Fibroblast of lung (primary cell): ENCODE results near the gene GPR37L1. TPM values are rescaled to one million over a fixed set of nuclear protein-coding genes. Genes with fewer than 3 reads are reported as not detected.
"Not testable (repeated sequence)": the region's sequence is repeated elsewhere in the genome, so short reads cannot be mapped to it uniquely, and the experiment has no call there.

Experiments used
- DNase-seq, 2 donors: peaks; one replicate each; pipeline versions ENCODE4 v3.0.0 to v3.0.0-alpha.2; 2010; ENCODE audit warnings: low read depth in 2 of 2
- H2AFZ ChIP-seq: 2 replicates; pipeline ENCODE4 v1.5.1; 2012; ENCODE audit warnings: low read length, control low read depth, inconsistent platforms
- H3K27ac ChIP-seq: 2 replicates; pipeline ENCODE4 v1.5.1; 2011; ENCODE audit warnings: low read length, control low read depth; ENCODE audit not compliant: insufficient read depth
- H3K27me3 ChIP-seq: 2 replicates; pipeline ENCODE4 v1.5.1; 2011; ENCODE audit warnings: mild to moderate bottlenecking, low read length; ENCODE audit not compliant: control insufficient read depth, insufficient read depth
- H3K36me3 ChIP-seq: 2 replicates; pipeline ENCODE4 v1.5.1; 2011; ENCODE audit warnings: low read length; ENCODE audit not compliant: control insufficient read depth, insufficient read depth
- H3K4me1 ChIP-seq: 2 replicates; pipeline ENCODE4 v1.5.1; 2011; ENCODE audit warnings: low read length; ENCODE audit not compliant: control insufficient read depth, insufficient read depth; ENCODE audit errors: extremely low read depth
- H3K4me2 ChIP-seq: 2 replicates; pipeline ENCODE4 v1.5.1; 2011; ENCODE audit warnings: low read length, control low read depth; ENCODE audit not compliant: insufficient read depth; ENCODE audit errors: extremely low read depth
- H3K4me3 ChIP-seq, 4 experiments: fragments of 200-600 bp in 1 of 4; sonication (generic) in 1 of 4; replicated peaks in 1 of 4; 2 replicates each; pipeline ENCODE4 v1.5.1; 2011 to 2016; ENCODE audit warnings: low read length in 4 of 4, low read depth in 3 of 4, mild to moderate bottlenecking in 3 of 4, control low read depth in 2 of 4, inconsistent platforms in 1 of 4, mixed read lengths in 1 of 4; ENCODE audit not compliant: insufficient read depth in 1 of 4; ENCODE audit errors: control extremely low read depth in 1 of 4
- H3K79me2 ChIP-seq: 2 replicates; pipeline ENCODE4 v1.5.1; 2012; ENCODE audit warnings: mild to moderate bottlenecking, low read length, inconsistent platforms; ENCODE audit not compliant: control insufficient read depth, insufficient read depth
- H3K9ac ChIP-seq: 2 replicates; pipeline ENCODE4 v1.5.1; 2011; ENCODE audit warnings: mild to moderate bottlenecking, low read length, control low read depth; ENCODE audit not compliant: insufficient read depth
- H3K9me3 ChIP-seq: 2 replicates; pipeline ENCODE4 v1.5.1; 2012; ENCODE audit warnings: low read depth, low read length; ENCODE audit not compliant: control insufficient read depth, insufficient read depth
- H4K20me1 ChIP-seq: 2 replicates; pipeline ENCODE4 v1.5.1; 2011; ENCODE audit warnings: low read length; ENCODE audit not compliant: control insufficient read depth, insufficient read depth; ENCODE audit errors: extremely low read depth
- CTCF ChIP-seq, 2 donors: IDR thresholded peaks in 1 of 2; conservative IDR thresholded peaks in 1 of 2; 1 replicate in 1 of 2; 2 replicates in 1 of 2; pipeline ENCODE4 v1.5.1; 2011 to 2012; ENCODE audit warnings: low read length in 2 of 2, control low read depth in 1 of 2, inconsistent platforms in 1 of 2, low read depth in 1 of 2, mild to moderate bottlenecking in 1 of 2
- EZH2 ChIP-seq: IDR thresholded peaks from 2 replicates; pipeline ENCODE4 v1.5.1; 2012; ENCODE audit warnings: low read length, control low read depth, mild to moderate bottlenecking; ENCODE audit errors: missing control alignments
- polyA plus RNA-seq, 2 donors: library from polyadenylated mRNA; depleted of rRNA in 1 of 2; stranded (reverse) in 1 of 2; unstranded in 1 of 2; fragments of >200 nt; gene quantifications; 2 replicates each; pipeline ENCODE4 v1.2.1, GENCODE V29; 2011 to 2012; ENCODE audit warnings: missing spikeins in 1 of 2
- total RNA-seq: library from RNA; depleted of rRNA; stranded (reverse); fragments of >200 nt; gene quantifications from 2 replicates; pipeline ENCODE4 v1.2.1, GENCODE V29; 2014

Gene GPR37L1
- total and polyA plus RNA-seq, 2 donors (not counting 1 experiment from before 2014, with no cell fraction given): not detected

- H3K36me3 ChIP-seq: peaks cover 7% of the 10 kb centered on the region
These were observed 12.0 kb downstream of the GPR37L1 start for GRCh38 chr1:202134645-202135172.

GRCh38 chr1:202135221-202135721 lies 12.6 kb downstream of the GPR37L1 start:
- H3K27me3 ChIP-seq: no peaks in the 10 kb centered on the region
- no peaks in the 10 kb centered on the region for H4K20me1 ChIP-seq
- H3K9me3 ChIP-seq: no peaks in the 10 kb centered on the region
- H3K36me3 ChIP-seq: peaks cover 7% of the 10 kb centered on the region
- TF ChIP-seq EZH2 (no peak), CTCF (conservative IDR thresholded peaks at IDR 0.05 in 1 of 2, IDR thresholded peaks at IDR 0.05 in 1 of 2; ENCODE audit: low read depth in 1 of 2, low read length in 2 of 2) (peak; percentile 78 to 90)
- DNase-seq: peak; percentile 35 to 63
- H2AFZ ChIP-seq: no peak overlapping the region
- no peak overlapping the region for H3K4me3 ChIP-seq
- no peak overlapping the region for H3K4me2 ChIP-seq
- H3K79me2 ChIP-seq: no peaks in the 10 kb centered on the region
- H3K27ac ChIP-seq: no peak overlapping the region
- no peak overlapping the region for H3K9ac ChIP-seq
- H3K4me1 ChIP-seq: peaks cover 2% of the 10 kb centered on the region

More at GRCh38 chr1:202134645-202135172, 12.0 kb downstream of the GPR37L1 start:
- Histone ChIP-seq H4K20me1 (no peaks in the 10 kb centered on the region), H3K27ac (no peak overlapping the region), H3K4me2 (no peak overlapping the region), H2AFZ (no peak overlapping the region), H3K27me3 (no peaks in the 10 kb centered on the region), H3K9me3 (no peaks in the 10 kb centered on the region), H3K79me2 (no peaks in the 10 kb centered on the region), H3K4me1 (peaks cover 2% of the 10 kb centered on the region), H3K4me3 (no peak overlapping the region), H3K9ac (no peak overlapping the region)
- TF ChIP-seq CTCF (conservative IDR thresholded peaks at IDR 0.05 in 1 of 2, IDR thresholded peaks at IDR 0.05 in 1 of 2; ENCODE audit: low read depth in 1 of 2, low read length in 2 of 2): no peak
- no peak for TF ChIP-seq EZH2
- DNase-seq: no peak

- H3K4me3 ChIP-seq: no peak overlapping the region
- no peak overlapping the region for H3K4me2 ChIP-seq
- peaks cover 26% of the 10 kb centered on the region for H3K79me2 ChIP-seq
- TF ChIP-seq EZH2 (no peak), CTCF (conservative IDR thresholded peaks at IDR 0.05 in 1 of 2, IDR thresholded peaks at IDR 0.05 in 1 of 2; ENCODE audit: low read depth in 1 of 2, low read length in 2 of 2) (no peak)
- H3K4me1 ChIP-seq: peaks cover 10% of the 10 kb centered on the region
- no peaks in the 10 kb centered on the region for H3K9me3 ChIP-seq
- no peak for DNase-seq
- H2AFZ ChIP-seq: no peak overlapping the region
- H3K27ac ChIP-seq: no peak overlapping the region
- no peaks in the 10 kb centered on the region for H3K27me3 ChIP-seq
- no peak overlapping the region for H3K9ac ChIP-seq
- H3K36me3 ChIP-seq: no peaks in the 10 kb centered on the region
- H4K20me1 ChIP-seq: no peaks in the 10 kb centered on the region
These were observed 18.1 kb downstream of the GPR37L1 start for GRCh38 chr1:202140833-202141232.

- H3K9me3 ChIP-seq, DNase-seq, H3K9ac ChIP-seq, H3K27ac ChIP-seq, H3K36me3 ChIP-seq, H3K4me2 ChIP-seq, H4K20me1 ChIP-seq, H3K27me3 ChIP-seq, H2AFZ ChIP-seq, H3K4me3 ChIP-seq: not testable (repeated sequence)
- H3K79me2 ChIP-seq: peaks cover 26% of the 10 kb centered on the region
- peaks cover 10% of the 10 kb centered on the region for H3K4me1 ChIP-seq
These were observed 18.8 kb downstream of the GPR37L1 start for GRCh38 chr1:202141468-202141867.
